GM18502 (cell line): Measurements from ENCODE around the gene HNRNPDL.
"Not testable (repeated sequence)": the region's sequence is repeated elsewhere in the genome, so short reads cannot be mapped to it uniquely, and the experiment has no call there.

Experiments used
- ATAC-seq: cut with Tn5 transposase; IDR thresholded peaks from one replicate; pipeline ENCODE4 v1.9.1; 2021; ENCODE audit warnings: mild to moderate bottlenecking; ENCODE audit not compliant: unreplicated experiment, poor library complexity

HNRNPDL gene

DNA sequence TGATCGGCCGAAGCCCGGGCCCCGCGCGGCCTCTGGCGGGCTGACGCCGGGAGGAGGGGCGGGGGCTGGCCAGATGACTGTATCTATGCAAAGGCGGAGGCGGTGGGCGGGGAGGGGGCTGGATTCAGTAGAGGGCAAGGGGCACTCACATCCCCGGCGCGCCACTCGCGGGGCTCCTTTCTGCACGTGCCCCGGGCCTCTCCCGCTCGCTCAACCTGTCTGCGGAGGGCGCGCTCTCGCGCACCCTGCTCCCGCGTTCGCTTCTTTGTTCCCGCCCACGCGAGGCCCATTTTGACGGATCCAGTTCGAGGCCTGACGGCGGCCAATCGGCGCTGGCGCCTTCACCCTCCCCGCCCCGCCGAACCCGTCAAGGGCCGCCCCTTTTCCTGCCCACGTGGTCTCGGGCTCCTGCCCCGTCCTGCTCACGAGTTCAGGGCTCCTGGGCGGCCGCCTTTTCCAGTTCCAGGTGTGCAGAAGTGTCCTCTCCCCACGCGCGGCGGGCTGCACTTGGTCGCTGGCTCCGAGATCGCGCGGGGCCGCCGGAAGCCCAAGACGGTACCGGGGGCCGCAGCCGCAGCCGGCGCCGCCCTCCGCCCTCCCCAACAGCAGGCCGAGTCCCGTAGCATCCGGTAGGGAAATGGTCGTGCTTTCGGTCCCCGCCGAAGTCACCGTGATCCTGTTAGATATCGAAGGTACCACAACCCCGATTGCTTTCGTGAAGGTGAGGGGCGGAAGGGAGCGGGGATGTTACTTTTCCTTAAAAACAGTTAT, at the start of gene HNRNPDL, which contains the start of gene ENOPH1:
TSS of gene HNRNPDL (minus strand) at position 270 of the 771 bp plus-strand sequence. CDS start 772 bp downstream, outside the sequence.
TSS of gene ENOPH1 (plus strand) at position 398 of the 771 bp plus-strand sequence. CDS start at position 638, 240 bp downstream.
- peak; percentile 77 for ATAC-seq

DNA sequence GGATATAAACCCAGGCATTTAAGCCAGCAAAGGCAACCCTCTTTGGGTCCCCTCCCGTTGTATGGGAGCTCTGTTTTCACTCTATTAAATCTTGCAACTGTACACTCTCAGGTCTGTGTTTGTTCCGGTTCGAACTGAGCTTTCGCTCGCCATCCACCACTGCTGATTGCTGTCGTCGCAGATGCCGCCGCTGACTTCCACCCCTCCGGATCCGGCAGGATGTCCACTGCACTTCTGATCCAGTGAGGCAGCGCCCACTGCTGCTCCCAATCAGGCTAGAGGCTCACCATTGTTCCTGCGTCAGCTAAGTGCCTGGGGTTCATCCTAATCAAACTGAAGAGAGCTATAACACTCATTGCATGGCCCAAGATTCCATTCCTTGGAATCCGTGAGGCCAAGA, 49.3 kb upstream of the HNRNPDL start:
- no peak for ATAC-seq

DNA sequence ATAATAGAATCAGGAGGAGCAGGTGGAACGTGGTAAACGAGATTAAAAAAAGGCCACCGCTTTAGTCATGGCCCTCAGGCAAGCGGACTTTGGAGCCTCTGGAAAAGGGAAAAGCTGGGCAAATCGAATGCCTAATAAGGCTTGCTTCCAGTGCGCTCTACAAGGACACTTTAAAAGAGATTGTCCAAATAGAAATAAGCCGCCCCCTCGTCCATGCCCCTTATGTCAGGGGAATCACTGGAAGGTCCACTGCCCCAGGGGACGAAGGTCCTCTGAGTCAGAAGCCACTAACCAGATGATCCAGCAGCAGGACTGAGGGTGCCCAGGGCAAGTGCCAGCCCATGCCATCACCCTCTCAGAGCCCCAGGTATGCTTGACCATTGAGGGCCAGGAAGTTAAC, 47.2 kb upstream of the HNRNPDL start:
- not testable (repeated sequence) for ATAC-seq

DNA sequence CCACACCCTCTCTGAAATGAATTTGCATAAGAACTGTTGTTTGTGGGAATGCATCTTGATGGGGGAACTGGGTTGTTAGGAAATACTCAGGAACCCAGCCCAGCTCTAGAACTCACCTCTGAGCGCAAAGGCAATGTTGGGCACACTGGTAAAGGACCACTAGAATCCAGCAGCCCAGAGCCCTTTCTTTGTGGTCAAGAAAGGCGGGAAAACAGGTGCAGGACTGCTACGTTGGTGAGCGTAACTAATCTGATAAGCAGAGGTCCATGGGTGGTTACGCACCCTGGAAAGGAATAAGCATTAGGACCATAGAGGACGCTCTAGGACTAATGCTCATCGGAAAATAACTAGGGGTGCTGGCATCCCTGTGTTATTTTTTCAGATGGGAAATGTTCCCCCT, 45.7 kb upstream of the HNRNPDL start:
- ATAC-seq, result not testable (repeated sequence)

DNA sequence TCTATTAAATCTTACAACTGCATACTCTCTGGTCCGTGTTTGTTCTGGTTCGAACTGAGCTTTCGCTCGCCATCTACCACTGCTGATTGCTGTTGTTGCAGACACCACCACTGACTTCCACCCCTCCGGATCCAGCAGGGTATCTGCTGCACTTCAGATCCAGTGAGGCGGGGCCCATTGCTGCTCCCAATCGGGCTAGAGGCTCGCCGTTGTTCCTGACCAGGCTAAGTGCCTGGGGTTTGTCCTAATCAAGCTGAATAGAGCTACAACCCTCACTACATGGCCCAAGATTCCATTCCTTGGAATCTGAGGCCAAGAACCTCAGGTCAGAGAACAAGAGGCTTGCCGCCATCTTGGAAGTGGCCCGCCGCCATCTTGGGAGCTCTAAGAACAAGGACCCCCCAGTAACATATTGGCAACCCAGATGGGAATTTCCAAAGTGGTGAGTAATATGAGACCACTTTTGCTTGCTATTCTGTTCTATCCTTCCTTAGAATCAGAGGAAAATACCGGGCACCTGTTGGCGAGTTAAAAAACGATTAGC, 43.4 kb upstream of the HNRNPDL start:
- ATAC-seq, result no peak

DNA sequence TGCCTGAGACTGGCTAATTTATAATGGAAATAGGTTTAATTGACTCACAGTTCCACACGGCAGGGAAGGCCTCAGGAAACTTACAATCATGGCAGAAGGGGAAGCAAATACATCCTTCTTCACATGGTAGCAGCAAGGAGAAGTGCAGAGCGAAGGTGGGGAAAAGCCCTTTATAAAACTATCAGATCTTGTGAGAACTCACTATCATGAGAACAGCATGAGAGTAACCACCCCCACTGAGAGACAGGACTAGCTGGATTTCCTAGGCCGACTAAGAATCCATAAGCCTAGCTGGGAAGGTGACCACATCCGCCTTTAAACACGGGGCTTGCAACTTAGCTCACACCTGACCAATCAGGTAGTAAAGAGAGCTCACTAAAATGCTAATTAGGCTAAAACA, 42.8 kb upstream of the HNRNPDL start:
- ATAC-seq, result not testable (repeated sequence)

DNA sequence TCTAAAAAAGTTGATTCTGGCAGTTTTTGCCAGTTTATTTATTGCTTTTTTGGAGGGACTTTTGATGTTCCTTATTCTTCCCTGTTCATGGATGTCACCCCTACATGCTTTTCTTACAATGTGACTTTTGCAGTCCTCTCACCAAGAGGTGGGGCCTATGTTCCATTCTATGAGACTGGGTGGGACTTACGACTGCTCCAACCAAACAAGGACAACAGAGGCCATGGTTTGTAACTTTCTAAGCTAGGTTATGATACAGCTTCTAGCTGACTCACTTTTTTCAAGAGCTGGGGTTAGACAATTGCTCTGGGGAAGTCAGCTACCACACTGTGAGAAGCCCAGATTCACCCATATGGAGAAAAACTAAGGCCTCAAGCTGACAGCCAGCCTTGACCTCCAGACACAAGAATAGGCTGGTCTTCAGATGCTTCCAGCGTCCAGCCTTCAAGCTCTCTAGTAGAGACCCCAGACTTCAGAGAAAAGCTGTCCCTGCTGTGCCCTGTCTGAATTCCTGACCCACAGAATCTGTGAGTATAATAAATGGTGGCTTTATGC, 39.6 kb upstream of the HNRNPDL start:
- ATAC-seq, result no peak

DNA sequence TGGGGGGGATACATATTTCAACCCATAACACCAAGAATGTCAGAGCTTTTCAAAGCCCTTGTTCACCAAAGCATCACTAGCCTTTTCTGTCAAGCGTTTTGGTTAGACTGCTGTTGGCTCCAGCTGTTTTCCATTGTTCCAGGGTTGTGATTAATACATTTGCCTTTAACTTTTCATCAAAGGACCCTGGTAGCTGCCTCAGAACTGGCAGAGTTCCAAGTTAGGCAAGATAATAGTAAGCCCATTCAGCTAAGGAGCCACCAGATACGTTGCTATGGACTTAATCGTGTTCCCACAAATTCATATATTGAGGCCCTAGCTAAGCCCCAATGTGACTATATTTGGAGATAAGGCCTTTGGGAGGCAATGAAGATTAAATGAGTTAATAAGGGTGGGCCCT, 37.2 kb upstream of the HNRNPDL start:
- ATAC-seq, result no peak

DNA sequence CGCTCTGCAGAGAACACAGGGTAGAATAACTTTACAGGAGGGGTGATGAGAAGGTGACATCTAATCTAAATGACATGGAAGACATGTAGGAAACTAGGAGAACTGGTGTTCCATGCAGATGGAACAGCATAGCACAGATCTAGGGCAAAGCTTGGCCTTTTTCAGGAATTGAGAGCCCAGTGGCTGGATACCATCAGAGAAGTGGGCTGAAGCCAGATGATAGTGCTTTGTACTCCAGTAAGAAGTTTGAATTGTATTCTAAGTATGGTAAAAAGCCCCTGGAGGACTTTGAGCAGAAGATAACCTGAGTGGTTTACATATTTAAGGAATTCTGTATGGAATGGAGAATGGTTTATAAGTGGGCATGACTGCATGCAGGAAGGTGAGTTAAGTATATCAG, 33.0 kb upstream of the HNRNPDL start:
- ATAC-seq, result no peak

DNA sequence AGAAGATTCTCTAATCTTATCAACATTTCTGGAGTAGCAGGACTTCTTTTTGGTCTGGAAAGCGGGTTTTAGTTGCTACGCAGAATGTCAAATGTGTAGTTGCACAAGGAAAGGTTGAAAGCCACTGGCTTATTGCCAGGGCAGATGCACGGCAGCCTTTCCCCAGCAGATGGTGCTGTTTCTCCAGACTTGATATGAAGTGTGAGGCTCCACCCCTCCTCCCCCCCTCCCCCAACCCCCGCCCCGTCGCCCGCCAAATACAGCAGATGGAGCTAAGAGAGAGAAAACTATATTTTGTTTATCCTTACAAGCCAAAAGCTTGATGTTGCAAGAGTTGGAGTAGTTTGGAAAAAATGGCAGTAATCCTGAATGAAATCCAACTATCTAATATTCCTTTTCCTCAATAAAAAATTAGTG, 32.2 kb upstream of the HNRNPDL start:
- ATAC-seq, result peak; percentile 86

DNA sequence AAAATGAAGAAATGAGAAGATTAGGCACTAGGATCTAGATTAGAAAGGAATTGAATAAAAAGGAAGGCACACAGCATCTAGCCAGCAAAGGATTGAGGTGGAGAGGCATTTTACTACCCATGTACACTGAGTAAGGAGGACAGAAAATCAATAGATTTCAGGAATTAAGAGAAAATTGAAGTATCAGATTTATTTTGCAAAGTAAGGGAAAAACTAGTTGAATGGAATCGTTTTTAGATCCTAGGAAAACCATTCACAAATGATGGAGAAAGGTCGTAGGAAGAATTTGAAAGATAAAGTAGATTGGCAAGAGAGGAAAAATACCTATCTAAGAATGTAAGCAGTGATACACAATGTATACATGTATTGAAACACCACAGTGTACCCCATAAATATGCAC, 31.4 kb upstream of the HNRNPDL start:
- ATAC-seq, result no peak

DNA sequence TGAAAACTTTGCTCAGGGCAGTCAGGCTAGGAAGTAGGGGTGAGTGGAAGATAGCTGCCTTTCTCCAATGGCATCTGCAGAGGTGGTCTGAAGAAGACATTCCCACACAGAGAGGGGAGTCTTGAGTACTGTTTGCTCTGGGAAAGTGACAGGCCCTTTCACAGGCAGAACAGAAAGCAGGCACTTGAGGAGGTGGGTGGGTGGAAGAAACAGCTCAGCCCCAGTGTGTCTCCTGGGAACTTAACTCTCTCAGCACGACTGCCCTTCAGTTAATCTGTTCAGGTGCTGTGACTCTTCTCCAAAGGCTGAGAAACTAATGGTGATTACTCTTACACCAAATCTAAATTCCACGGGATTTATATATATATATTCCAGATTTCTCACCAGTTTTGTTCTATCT, 28.5 kb upstream of the HNRNPDL start:
- ATAC-seq, result no peak

DNA sequence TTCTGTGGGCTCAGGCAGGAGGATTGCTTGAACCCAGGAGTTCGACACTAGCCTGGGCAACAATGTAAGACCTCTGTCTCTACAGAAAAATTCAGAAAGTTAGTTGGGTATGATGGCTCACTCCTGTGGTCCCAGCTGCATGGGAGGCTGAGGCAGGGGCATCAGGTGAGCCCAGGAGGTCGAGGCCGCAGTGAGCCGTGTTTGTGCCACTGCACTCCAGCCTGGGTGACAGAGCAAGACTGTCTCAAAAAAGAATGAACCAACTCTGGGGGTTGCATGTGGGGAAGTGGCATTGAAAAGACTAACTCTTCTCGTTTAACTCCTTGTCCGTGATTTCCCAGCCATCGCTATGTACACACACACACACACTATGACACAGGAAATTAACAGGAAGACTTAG, 27.0 kb upstream of the HNRNPDL start:
- no peak for ATAC-seq

DNA sequence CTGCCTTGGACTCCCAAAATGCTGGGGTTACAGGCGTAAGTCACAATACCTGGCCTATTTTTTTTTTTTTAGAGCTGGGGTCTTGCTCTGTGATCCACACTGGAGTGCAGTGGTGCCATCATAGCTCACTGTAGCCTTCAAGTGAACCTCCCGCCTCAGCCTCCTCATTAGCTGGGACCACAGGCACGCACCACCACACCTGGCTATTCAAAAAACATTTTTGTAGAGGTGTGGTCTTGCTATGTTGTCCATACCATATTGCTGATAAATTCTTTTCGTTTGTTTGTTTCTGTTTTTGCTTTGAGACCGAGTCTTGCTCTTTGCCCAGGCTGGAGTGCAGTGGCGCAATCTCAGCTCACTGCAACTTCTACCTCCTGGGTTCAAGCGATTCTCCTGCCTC, 21.8 kb upstream of the HNRNPDL start:
- ATAC-seq, result no peak

DNA sequence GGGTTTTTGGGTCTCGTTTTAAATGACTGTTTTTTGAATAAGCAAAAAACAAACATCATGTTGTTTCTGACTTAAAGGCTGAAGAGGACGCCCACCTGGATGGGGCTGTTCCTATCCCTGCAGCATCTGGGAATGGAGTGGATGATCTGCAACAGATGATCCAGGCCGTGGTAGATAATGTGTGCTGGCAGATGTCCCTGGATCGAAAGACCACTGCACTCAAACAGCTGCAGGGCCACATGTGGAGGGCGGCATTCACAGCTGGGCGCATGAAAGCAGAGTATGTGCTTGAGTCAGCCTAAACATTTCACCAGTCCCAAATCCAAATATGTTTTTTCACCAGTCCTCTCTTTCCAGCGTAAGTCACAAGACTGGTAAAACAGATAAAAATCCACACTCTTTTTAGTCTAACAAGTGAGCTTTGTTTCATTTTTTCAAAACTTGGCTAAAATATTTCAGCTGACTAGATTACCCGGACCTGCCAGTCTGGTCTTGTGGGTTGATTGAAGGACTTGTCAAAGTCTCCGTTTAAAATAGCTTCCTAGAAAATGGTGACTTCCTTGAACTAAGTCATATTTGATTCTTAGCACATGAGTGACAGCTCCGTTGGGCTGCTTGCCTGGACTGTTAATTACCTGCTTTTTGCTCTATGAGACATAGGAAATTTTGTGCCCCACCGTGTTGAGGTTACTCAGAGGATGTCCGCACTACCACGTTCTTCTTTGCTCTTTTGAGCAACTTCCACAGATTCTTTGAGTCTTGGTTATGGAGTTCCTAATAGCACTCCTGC, 20.9 kb upstream of the HNRNPDL start:
- no peak for ATAC-seq

DNA sequence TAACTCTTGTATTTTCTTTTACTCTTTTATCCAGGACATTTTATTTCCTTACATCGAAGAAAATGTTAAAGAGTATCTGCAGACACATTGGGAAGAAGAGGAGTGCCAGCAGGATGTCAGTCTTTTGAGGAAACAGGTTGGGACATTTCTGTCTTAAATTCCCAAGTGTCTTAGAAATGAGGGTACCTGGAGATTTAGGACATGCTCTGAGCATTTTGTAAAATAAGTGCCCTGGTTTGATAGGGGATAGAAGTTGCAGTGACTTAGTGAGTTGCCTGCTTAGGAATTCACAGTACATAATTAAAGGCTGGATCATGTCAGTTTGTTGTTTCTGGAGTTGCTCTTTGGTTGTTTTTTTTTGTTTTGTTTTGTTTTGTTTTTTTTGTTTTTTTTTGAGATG, 17.6 kb upstream of the HNRNPDL start:
- ATAC-seq, result no peak

DNA sequence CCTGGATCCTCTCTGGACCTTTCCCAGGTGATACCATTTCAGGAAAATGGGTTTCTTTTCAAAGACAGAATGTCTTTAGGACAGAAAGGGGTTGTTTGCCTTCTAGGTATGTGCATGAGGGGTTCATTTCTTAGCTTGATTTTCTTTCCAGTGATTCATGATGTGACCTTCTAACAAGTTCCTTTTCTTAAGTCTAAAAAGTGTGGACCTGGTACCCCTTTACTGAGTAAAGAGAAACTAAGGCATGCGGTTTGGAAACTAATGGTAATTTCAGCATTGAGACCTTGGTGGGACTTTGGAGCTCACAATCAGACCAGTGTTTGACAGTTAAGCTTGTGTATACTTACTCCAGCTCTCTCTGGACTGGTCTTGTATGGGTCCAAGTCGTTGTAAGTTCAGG, 8.8 kb upstream of the HNRNPDL start:
- no peak for ATAC-seq

DNA sequence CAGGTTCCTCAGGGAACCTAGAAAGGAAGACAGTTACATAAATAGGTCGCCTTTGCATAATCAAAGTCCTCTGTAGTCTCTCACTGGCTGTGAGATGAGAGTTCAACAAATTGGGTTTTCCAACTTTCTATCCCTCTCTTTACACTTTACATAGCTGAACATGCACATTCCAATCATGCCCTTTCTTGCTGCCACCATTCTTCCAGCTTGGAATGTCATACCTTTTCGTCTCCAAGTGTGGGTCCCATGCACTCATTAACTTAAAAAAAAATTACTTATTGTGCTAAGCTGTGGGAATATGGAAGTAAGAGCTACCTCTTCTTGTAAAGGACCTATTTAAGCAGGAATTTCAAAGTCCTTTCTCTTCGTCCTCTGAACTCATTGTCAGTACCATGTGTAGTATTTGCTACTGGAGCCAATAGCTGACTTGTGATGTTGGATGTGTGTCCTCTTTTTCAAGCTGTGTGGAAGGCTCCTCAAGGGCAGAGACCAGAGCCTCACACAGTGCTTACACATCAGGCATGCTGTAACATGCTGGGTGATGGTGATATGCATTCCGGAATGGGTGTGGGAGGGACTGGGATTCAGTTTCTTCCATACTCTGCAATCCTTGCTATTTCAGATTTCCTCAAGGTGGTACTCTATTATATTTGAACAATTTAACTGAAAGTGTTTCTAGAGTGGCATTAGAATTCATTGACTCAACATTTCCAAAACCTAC, 7.2 kb upstream of the HNRNPDL start:
- no peak for ATAC-seq

DNA sequence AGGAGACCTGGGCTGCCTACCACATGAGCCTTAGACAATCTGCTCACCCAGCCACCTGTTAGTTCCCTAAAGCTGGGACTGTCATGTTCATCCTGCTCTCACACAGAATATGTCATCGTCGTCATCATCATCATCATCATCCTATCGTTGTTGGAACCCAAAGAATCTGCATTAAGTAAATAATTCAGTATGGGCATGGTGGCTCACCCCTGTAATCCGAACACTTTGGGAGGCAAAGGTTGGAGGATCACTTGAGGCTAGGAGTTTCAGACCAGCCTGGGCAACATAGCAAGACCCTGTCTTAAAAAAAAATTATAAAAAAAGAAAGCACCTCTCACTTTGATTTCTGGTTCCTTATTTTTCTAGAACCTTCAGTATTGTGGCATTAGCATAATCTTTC, 6.5 kb upstream of the HNRNPDL start:
- no peak for ATAC-seq

DNA sequence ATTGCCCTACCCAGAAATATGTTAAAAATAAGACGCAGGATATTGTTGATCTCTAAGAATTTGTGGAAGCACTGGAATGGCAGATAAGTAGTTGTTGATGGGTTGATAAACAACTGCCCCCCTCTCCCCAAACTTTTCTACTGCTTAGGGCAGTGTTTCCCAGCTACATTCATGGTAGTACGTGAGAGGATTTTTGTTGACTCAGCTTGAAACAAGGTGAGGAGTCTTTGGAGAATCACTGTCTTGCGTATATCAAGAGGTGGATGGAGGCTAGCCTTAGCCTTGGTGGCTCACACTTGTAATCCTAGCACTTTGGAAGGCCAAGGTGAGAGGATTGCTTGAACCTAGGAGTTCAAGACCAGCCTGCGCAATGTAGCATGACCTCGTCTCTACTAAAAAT, 5.9 kb upstream of the HNRNPDL start:
- ATAC-seq, result no peak
